Fibroblast of skin of back (primary cell): ENCODE measurements around the gene ACOT7.

Experiments
- DNase-seq: peaks from one replicate; pipeline ENCODE4 v3.0.0-alpha.2; 2013

Gene ACOT7

GRCh38 chr1:6245869-6246496 is 147.6 kb downstream of the ACOT7 start:
- no peak for DNase-seq

GRCh38 chr1:6245086-6245868 is 148.3 kb downstream of the ACOT7 start:
- peak; percentile 75 for DNase-seq

- DNase-seq = no peak
These were observed 149.0 kb downstream of the ACOT7 start for GRCh38 chr1:6244401-6245049.

DNA sequence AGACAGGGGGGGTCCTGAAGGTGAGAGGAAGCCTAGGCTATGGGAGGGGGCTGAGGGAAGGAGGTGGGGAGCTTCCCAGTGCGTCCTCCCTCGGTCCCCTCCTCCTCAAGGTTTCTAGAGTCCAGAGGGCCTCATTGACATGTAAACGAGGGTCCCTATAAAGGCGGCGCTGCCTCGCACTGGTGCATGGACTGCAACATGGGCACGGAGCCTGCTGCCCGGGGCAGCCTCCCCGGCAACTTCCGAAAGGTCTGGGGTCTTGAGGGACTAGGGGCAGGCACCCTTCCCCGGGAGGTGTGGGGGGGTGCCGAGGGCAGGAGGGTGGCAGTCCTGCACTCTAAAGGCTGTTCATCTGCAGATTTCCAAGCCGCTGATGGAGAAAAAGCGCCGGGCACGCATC is 149.6 kb downstream of the ACOT7 start, which contains the start of gene HES3:
Gene HES3, plus strand, starts transcription at position 187 of the 400 bp plus-strand sequence. Its CDS starts 187 bp downstream, at position 374.
- DNase-seq = no peak

DNA sequence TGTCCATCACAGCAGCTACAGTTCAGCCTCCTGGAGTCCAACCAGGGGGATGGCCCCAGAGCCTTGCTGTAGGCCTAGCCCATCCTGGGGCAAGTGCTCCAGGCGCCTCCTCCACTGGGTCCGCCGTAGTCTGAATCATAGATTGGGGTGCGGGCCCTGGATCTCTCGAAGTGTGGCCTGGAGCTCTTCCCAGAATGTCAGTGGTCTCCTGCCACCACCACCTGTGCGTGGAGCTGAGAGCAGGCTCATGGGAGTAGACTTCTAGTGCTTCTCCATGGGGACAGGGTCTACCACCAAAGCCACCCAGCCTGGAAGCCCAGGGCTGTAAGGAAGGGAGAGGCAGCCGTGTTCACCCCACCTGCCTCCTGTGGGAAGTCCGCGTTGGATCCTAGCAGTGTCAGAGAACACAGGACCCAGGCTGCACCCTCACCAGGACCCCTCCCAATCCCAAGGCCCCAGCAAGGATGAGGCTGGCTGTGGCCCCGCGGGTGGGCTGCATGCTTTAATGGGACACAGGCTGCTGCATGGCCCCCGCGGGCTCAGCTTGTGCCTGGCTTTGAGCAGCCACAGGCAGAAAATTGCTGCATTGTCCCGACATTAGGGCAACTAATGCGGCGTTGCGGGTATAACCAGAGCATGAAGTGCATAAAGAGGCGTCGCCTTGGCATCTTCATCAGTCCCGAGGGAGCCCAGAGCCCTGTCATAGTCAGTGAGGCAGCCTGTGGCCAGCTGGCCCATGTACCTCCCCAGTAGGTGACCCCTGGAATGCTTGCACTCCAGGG is 150.3 kb downstream of the ACOT7 start:
- no peak for DNase-seq

DNA sequence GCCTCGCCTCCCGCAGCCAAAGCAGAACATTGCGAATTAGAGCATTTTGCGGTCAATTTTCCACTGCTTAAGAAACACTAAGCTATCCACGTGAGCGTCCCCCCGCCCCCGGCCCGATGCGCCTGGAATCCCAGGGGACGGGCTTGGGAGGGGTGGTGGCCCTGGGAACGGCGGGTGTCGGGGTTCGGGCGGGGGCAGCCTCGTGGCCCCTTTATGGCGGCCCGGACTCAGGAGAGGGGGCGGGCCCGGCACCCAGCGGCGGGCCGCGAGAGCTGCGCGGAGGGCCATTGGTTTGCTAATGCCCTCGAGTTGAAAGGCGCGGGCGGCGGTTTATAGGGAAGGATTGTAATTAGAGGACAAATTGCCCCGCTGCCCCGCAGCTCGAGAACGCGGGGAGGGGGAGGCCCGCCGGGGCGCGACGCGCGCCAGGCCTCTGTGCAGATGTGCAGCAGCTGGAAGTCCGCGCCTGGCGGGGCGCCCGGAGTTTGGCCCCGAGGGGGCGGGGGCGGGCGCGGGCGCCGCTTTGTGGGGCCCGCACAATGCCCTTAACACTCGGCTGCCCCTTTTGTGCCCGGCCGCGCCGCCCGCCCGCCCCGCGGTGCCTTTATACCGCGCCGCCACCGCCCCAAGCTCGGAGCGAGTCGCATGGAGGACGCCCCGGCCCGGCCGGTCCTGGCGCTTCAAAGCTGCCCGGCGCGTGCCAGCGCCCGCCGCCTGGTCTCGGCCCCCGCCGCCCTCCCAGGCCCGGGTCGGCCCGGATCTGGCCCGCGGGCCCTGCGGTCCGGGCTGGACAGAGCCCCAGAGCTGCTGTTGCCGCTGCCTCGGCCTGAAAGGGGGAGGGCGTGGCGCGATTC is 151.5 kb downstream of the ACOT7 start:
- no peak for DNase-seq

DNA sequence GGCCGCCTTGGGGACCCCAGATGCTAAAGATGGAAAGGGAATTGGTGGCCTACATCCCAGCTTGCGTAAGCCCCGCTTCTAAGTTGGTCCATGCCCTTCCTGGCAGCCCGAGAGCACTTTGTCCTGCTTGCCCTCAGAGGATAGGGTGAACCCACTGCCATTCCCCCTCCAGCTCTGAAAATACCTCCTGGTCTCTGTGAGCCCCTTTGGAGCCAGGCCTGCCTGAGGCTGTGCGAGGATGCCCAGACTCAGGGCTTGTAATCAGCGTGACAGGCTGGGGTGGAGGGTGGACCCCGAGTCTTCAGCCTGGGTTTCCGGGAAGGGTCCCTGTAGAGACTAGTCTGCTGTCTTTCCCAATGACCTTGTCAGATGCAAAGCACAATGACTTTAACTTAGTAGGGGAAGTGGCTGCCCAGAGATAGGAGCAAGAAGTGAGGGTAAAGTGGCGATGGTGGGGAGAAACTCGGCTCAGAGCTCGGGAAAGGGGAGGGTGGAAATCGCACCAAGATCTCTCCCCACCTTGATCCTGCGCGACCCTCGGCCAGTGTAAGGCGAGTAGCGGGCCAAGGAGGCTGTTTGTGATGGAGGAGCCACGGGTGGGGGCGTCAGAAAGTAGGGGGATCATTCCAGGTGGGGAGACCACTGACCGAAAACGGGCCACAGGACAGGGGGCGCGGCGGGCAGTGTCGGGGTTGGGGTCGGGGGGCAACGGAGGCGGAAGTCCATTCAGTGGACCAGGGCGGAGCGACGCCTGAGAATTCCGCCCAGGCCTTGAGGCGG is 152.3 kb downstream of the ACOT7 start:
- no peak for DNase-seq

- DNase-seq = no peak
These were observed 153.4 kb downstream of the ACOT7 start for GRCh38 chr1:6239950-6240768.

GRCh38 chr1:6239213-6239752 is 154.3 kb downstream of the ACOT7 start:
- no peak for DNase-seq

- DNase-seq = no peak
These were observed 156.5 kb downstream of the ACOT7 start for GRCh38 chr1:6237093-6237492.

DNA sequence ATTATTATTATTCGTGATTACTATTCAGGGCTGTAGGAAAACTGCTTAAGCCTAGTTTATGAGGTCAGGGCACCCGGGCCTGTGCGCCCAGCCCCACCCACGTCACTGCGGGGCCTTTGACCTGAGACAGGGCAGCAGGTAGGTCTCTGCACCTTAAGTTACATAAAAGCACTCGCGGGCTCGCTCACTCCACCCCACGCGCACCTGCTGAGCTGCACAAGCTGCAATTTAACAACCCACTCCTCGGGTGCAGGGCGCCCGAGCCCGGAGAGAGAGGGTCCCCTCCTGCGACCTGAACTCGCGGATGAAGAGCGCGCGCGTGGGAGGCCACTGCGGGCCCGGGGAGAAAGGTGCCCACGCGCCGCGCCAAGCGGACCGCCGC is 158.3 kb downstream of the ACOT7 start:
- DNase-seq = no peak

DNA sequence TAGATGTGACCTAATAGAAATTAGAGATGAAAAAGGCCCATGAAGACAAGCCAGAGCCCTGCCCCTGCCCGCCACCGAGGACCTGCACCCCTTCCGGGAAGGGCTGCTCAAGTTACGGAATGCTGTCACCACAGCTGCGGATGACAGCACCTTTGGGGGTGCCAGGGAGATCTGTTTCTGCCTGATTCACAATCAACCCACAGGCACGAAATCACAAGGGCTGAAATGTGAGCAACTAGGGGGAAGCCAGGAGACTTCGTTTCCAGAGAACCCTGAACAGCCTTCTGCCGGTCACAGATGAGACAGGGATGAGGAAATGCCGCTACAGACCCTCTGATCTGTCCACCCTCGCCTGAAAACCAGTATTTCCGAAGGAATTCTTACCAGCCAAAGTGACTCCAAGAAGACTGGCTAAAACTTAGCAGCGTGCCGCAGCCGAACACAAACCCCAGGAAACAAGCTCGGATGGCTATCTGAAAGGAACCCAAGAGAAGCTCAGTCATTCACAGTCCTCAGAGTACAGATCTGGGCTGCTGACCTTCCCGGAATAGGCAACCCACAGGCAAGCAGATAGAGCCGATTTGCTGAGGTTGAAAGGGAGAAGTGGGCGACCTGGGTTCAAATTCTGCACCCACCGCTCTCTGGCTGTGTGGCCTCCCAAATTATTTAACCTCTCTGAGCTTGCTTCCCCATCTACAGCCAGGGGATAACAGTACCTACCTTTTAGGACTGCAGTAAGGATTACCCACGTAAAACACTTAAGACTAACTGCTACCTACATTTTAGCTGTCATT is 158.9 kb downstream of the ACOT7 start:
- no peak for DNase-seq

GRCh38 chr1:6233376-6233775 is 160.2 kb downstream of the ACOT7 start:
- no peak for DNase-seq

DNA sequence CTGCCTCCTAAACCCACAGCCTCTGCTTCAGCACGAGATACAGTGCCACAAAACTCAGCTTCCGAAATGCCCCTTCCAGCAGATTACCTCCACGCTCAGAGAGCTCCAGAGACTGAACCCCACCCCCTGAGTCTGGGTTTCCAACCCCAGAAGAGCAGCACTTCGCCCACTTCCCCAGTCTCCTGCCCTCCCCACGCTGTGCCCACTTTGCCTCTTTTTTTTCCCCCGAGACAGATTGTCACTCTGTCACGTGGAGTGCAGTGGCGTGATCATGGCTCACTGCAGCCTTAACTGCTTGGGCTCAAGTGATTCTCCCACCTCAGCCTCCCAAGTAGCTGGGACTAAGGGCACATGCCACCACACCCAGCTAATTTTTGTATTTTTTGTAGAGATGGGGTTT is 167.9 kb downstream of the ACOT7 start:
- no peak for DNase-seq

GRCh38 chr1:6224718-6225117 is 168.8 kb downstream of the ACOT7 start:
- no peak for DNase-seq

DNA sequence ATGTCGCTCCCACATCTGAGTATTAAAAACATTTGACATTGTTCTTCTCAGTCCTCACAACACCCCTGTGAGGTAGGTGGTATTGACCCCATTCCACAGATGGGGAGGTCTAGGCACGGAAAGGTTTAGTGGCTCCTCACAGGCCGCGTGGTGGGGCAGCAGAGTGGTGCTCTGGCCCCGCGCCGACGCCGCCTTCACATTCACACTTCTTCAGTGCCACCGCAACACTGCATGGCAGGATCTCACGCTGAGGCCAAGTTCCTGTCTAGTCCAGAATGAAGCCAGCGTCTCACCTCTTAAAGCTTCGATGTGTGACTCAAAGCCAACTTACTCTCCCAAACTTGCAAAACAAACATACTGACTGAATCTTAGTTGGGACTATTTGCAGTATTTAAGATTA is 169.9 kb downstream of the ACOT7 start:
- no peak for DNase-seq

DNA sequence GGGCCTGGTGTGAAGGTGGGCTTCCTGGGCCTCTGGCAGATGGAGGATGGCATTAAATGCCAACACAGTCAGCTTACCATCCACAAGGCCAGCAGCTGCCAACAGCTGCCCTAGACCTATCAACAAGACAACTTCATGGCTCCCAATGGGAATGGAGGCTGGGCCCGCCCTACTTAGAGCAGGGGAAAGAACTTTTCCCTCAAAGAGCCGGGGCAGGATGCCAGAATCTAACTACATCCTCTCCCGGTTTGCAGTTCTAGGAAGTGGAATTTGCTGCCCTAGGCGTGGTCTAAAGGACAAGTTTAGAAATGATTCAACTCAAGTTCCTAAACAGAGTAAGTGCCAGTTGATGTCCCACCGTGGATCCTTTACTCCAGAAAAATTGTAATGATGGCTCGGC is 170.9 kb downstream of the ACOT7 start:
- peak; percentile 60 for DNase-seq

- no peak for DNase-seq
These were observed 172.3 kb downstream of the ACOT7 start for GRCh38 chr1:6221210-6221784.

DNA sequence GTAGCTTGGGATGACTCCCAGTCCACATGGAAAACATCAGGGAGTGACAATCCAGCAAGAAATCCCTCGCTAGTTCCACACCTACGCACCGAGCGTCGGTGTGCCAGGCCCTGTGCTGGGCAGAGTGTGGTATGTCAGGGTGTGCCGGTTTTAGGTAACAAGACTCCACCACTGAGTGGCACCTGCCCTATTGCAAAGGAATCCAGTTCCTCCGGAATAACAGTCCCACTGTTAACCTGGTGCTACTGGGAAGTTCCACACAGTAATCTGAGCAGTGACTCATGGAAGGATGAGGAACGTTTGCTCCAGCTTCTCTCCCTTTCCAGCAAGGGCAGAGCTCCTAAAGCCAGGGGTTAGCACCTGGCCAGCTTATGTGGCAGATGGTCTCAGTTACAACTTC is 173.3 kb downstream of the ACOT7 start:
- no peak for DNase-seq
